ENCODE data around the gene QSOX2. TPM values are rescaled to one million over a fixed set of nuclear protein-coding genes. Genes with fewer than 3 reads are reported as not detected.

The QSOX2 gene
- total RNA-seq, 1 experiment from 2014 or later: 34.6 TPM

DNA sequence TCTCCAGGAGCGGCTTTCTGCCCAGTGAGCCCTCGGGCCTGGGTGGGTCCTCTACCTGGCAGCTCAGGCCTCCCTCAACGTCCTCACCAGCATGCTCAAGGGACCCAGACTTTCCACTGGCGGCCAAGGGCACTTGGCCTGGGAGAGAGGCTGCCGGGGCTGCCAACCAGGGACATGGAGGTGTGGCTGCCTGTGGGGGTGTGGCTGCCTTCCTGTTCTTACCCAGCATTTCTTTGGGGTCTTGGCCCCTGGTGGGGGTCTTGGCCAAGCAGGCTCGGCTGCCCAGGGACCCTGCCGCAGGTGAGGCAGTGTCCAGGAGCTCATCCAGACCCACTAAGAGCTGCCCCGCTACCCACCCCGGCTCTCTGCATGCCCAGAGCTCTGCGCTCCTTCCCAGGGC is 7.2 kb upstream of the QSOX2 start:
- BruUV-seq (replicated peaks): no TSS peak
- H3K9me2 ChIP-seq (ENCODE audit: insufficient read depth): no peaks in the 10 kb centered on the region
- H3K9me3 ChIP-seq (ENCODE audit: insufficient read depth, low read depth): no peaks in the 10 kb centered on the region
- H3K4me3 ChIP-seq: no peak overlapping the region
- H3K27me3 ChIP-seq (ENCODE audit: insufficient read depth, low read depth): peaks cover 57% of the 10 kb centered on the region
- H3K4me1 ChIP-seq (replicated peaks; ENCODE audit: insufficient read depth): no peaks in the 10 kb centered on the region
- TF ChIP-seq EZH2 (IDR thresholded peaks at IDR 0.05; ENCODE audit: low read depth): no peak
- TF ChIP-seq, protein P1, sequence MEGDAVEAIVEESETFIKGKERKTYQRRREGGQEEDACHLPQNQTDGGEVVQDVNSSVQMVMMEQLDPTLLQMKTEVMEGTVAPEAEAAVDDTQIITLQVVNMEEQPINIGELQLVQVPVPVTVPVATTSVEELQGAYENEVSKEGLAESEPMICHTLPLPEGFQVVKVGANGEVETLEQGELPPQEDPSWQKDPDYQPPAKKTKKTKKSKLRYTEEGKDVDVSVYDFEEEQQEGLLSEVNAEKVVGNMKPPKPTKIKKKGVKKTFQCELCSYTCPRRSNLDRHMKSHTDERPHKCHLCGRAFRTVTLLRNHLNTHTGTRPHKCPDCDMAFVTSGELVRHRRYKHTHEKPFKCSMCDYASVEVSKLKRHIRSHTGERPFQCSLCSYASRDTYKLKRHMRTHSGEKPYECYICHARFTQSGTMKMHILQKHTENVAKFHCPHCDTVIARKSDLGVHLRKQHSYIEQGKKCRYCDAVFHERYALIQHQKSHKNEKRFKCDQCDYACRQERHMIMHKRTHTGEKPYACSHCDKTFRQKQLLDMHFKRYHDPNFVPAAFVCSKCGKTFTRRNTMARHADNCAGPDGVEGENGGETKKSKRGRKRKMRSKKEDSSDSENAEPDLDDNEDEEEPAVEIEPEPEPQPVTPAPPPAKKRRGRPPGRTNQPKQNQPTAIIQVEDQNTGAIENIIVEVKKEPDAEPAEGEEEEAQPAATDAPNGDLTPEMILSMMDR (conservative IDR thresholded peaks at IDR 0.05): no peak
- no peaks in the 10 kb centered on the region for H3K79me2 ChIP-seq (ENCODE audit: low read depth)
- ChIA-PET CTCF (no interaction called here), POLR2A (ENCODE audit: unreplicated experiment) (no interaction called here)
- no peak overlapping the region for H2AFZ ChIP-seq
- no peak for DNase-seq
- H3F3A ChIP-seq (ENCODE audit: insufficient read depth, low read depth): no peaks in the 10 kb centered on the region
- no peaks in the 10 kb centered on the region for H3K36me3 ChIP-seq (ENCODE audit: low read depth)
- intact Hi-C loops (cut with micrococcal nuclease; ENCODE audit: unreplicated experiment): no loop called here
- H3K4me2 ChIP-seq: no peak overlapping the region
- no peak overlapping the region for H3K27ac ChIP-seq
- no peaks in the 10 kb centered on the region for H4K20me1 ChIP-seq (ENCODE audit: insufficient read depth)

- Histone ChIP-seq H3K9me3 (ENCODE audit: insufficient read depth, low read depth) (no peaks in the 10 kb centered on the region), H3F3A (ENCODE audit: insufficient read depth, low read depth) (no peaks in the 10 kb centered on the region), H2AFZ (no peak overlapping the region), H3K9me2 (ENCODE audit: insufficient read depth) (no peaks in the 10 kb centered on the region), H3K4me2 (no peak overlapping the region), H3K27me3 (ENCODE audit: insufficient read depth, low read depth) (peaks cover 62% of the 10 kb centered on the region), H3K4me3 (no peak overlapping the region), H3K79me2 (ENCODE audit: low read depth) (no peaks in the 10 kb centered on the region), H3K27ac (no peak overlapping the region), H3K36me3 (ENCODE audit: low read depth) (no peaks in the 10 kb centered on the region), H4K20me1 (ENCODE audit: insufficient read depth) (no peaks in the 10 kb centered on the region), H3K4me1 (replicated peaks; ENCODE audit: insufficient read depth) (no peaks in the 10 kb centered on the region)
- CTCF ChIA-PET: no interaction called here
- intact Hi-C loops (cut with micrococcal nuclease; ENCODE audit: unreplicated experiment): no loop called here
- no peak for DNase-seq
- BruUV-seq (replicated peaks): no TSS peak
- POLR2A ChIA-PET (ENCODE audit: unreplicated experiment): no interaction called here
- TF ChIP-seq, protein P1 (conservative IDR thresholded peaks at IDR 0.05): no peak
- no peak for TF ChIP-seq EZH2 (IDR thresholded peaks at IDR 0.05; ENCODE audit: low read depth)
These were observed 6.7 kb upstream of the QSOX2 start for GRCh38 chr9:136252281-136252680.

GRCh38 chr9:136251264-136252115 is 5.9 kb upstream of the QSOX2 start:
- TF ChIP-seq EZH2 (IDR thresholded peaks at IDR 0.05; ENCODE audit: low read depth): no peak
- TF ChIP-seq, protein P1 (conservative IDR thresholded peaks at IDR 0.05): no peak
- Histone ChIP-seq H3K27me3 (ENCODE audit: insufficient read depth, low read depth) (peaks cover 64% of the 10 kb centered on the region), H3K9me2 (ENCODE audit: insufficient read depth) (no peaks in the 10 kb centered on the region), H3K79me2 (ENCODE audit: low read depth) (no peaks in the 10 kb centered on the region), H2AFZ (no peak overlapping the region), H3K27ac (no peak overlapping the region), H4K20me1 (ENCODE audit: insufficient read depth) (no peaks in the 10 kb centered on the region), H3K4me2 (no peak overlapping the region), H3K9me3 (ENCODE audit: insufficient read depth, low read depth) (no peaks in the 10 kb centered on the region), H3F3A (ENCODE audit: insufficient read depth, low read depth) (peaks cover under 1% of the 10 kb centered on the region; the same call in 1 of the 2 replicates), H3K4me3 (no peak overlapping the region), H3K4me1 (replicated peaks; ENCODE audit: insufficient read depth) (no peaks in the 10 kb centered on the region), H3K36me3 (ENCODE audit: low read depth) (no peaks in the 10 kb centered on the region)
- ChIA-PET POLR2A (ENCODE audit: unreplicated experiment) (no interaction called here), CTCF (no interaction called here)
- no peak for DNase-seq
- intact Hi-C loops (cut with micrococcal nuclease; ENCODE audit: unreplicated experiment): no loop called here
- BruUV-seq (replicated peaks): no TSS peak
